NCI-H82 (cell line): ENCODE data around the gene MTOR.
"Not testable (repeated sequence)": the region's sequence is repeated elsewhere in the genome, so short reads cannot be mapped to it uniquely, and the experiment has no call there.

Experiments used
- DNase-seq: peaks from one replicate; lab custom pipeline; 2025; lab: John Stamatoyannopoulos, UW

MTOR gene

DNA sequence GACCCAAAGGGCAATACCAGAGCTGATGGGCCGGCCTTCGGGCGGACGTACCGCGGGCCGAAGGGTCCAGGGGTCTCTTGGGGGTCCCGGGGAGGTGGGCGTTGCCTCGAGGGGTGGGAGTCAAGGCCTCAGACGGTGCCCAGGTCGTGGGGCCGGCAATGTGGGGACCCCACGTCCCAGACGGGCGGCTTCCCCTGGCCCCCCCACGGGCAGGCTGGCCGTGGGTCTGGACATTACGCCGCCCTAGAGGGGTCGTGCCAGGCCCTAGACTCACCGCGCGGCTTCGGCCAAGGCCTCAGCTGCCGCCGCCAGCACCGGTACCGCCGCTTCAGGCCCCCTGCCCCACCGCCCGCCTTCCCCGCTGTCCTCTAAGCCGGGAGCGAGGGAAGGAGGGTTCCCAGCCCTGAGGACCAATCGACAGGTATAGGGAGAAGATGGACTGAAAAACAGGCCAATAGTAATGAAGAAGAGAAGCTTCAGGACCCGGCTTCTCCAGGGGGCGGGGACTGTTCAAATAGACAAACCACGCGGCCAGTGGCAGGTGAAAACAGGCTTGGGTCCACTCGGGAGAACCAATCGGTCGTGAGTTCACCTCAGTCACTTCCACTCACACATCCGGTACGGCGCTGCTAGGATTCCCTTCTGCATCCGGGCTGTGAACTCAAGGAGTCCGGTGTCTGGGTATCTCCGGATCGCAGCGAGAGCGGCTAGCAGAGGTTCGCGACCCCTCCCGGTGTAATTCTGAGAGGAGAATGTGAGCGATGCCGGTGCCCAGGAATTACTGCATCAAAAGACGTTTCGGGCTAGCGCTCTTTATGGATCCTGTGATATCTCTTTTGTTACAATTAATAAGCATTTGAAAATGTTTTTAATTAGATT, at the start of gene MTOR:
Gene MTOR (minus strand): TSS at position 381 of the 879 bp plus-strand sequence. CDS start 3,142 bp downstream, outside the sequence.
- peak; percentile 100 for DNase-seq

DNA sequence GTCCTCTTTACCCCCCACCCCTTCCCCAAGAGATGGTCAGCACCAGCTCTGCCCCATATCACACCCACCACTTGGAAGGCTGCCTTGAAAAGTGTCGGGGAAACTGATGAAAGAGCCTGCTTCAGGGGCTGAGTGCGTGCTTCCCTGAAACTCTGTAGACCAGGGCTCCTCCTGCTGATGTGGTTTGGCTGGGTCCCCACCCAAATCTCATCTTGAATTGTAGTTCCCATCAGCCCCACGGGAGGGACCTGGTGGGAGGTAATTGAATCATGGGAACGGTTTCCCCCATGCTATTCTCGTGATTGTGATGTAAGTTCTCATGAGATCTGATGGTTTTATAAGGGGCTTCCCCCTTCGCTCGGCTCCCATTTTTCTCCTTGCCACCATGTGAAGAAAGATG, 47.0 kb upstream of the MTOR start:
- DNase-seq: no peak

DNA sequence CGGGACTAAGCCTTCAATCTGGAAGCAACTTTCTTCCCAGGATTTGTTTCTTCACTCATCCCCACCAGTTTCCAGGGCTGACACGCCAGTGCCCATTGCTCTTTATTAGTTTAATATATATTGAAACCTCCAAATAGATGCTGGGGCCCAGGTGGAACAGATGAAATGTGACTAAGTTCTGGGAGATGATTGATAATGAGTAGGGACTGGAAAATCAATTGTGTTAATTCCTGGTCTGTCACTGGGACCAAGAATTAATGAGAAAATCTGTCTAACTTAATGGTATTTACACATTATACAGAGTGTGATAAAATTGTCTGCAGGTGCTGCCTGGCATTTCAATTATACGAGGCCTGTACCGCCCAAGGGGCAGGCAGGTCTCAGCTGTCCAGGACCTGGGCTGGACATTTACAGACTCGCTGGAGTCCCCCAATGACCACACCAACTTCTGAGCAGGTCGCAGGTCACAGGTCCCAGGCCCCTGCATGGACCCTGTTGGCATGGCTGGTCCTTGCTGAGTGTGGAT, 46.4 kb upstream of the MTOR start:
- no peak for DNase-seq

DNA sequence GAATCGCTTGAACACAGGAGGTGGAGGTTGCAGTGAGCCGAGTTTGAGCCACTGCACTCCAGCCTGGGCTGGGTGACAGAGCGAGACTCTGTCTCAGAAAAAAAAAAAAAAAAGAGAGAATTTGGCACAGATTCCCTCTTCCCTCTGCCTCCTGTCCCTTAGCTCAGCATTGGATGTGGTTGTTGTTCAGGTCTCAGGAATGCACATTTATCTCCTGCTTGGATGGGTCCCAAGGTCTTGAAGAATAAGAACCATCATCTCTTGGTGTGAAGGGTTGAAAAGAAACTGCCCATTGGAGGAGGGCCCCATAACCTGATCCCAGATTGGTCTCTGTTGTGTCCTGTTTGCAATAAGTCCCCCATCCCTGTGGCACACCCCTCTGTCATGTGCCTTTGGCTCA, 45.5 kb upstream of the MTOR start:
- DNase-seq: no peak

DNA sequence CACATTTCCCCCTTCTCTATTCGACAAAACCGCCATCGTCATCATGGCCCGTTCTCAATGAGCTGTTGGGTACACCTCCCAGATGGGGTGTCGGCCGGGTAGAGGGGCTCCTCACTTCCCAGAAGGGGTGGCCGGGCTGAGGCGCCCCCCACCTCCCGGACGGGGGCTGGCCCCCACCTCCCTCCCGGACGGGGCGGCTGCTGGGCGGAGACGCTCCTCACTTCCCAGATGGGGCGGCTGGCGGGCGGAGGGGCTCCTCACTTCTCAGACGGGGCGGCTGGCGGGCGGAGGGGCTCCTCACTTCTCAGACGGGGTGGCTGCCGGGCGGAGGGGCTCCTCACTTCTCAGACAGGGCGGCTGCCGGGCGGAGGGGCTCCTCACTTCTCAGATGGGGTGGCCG, 43.2 kb upstream of the MTOR start:
- not testable (repeated sequence) for DNase-seq

DNA sequence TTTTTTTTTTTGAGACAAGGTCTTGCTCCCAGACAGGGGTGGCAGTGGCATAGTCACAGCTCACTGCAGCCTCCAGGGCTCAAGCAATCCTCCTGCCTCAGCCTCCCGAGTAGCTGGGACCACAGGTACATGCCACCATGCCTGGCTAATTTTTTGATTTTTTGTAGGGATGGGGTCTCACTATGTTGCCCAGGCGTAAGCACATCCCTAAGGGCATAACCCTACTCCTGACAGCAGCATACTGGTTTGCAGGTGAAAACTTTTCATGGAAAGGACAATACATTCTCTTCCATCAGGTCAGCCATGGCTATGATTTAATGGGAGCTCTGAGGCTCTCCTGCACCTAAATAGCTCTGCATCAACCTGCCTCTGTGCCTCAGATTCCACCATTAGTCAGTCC, 40.0 kb upstream of the MTOR start:
- no peak for DNase-seq

DNA sequence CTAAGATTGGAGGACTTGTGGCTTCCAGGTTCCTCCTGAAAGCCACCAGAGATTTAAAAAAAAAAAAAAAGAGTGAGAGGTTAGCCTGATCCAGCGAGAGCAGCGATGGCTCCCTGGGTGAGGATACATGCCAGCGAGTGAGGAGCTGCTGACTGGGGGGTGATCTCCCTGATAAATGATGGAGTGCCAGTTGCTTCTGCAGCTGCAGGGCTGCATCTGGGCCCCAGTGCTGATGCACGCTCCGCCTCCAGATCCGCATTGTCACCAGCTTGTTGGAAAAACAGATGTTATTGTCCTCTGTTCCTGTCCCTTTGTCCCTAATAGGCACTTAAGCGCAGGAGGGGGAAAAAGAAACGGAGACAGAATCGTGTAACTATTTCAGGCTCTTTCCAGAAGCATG, 39.2 kb upstream of the MTOR start:
- peak; percentile 60 for DNase-seq

DNA sequence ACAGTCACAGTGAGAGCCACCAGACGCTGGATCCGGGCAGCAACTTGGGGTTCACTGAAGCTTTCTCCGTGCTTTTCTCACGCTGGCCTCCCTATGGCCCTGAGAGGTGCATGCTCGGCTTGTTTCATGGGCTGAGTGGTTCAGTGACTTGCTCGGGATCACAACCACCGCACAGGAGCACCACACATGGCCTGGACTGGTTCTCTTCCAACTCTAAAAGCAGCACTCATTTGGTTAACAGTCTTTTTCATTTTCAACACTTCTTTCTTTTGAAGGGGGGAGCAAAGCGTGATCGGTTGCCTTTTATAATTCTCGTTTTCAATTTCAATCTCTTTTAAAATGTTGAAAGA, 36.8 kb upstream of the MTOR start:
- DNase-seq: no peak

DNA sequence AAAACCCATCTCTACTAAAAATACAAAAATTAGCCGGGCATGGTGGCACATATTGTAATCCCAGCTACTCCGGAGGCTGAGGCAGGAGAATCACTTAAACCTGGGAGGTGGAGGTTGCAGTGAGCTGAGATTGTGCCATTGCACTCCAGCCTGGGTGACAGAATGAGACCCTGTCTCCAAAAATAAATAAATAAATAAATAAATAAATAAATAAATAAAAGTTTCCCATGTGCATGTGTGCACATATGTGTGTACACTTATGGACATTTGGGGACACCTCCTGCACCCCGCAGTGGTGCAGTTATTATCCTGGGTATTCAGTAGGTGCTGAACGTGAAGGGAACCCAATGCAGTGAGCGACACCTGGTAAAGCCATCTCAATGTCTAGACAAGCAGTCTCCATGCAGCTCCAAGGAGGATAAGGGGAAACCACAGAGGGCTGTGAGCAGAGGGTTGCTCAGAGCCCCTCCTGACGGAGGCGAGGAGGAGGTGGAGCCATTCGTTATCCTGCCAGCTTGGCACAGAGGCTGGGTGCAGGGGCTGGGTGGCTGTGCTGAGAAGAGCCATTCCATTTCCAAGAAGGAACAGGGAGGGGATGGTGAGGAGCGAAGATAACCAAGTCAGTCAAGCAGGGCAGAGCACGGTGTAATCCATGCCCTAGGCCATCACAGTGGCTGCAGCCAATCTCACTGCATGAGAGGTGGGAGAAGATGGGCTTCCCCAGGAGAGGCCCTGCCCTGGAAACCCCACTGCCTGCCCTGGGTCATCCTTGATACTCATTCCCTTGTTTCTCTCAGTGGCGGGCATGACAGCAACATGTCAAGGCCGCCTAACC, 36.3 kb upstream of the MTOR start:
- DNase-seq: no peak

DNA sequence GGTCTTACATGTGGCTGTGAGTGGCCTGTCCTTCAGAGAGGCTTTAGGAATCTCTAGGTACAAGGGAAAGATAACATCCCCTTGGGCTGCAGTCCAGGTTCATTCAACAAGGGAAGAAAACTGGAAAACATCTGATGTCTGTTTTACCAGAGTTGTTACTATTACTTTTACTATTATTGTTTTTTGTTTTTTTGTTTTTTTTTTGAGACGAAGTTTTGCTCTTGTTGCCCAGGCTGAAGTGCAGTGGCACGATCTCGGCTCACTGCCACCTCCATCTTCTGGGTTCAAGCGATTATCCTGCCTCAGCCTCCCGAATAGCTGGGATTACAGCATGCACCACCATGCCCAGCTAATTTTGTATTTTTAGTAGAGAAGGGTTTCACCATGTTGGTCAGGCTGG, 35.4 kb upstream of the MTOR start:
- not testable (repeated sequence) for DNase-seq

DNA sequence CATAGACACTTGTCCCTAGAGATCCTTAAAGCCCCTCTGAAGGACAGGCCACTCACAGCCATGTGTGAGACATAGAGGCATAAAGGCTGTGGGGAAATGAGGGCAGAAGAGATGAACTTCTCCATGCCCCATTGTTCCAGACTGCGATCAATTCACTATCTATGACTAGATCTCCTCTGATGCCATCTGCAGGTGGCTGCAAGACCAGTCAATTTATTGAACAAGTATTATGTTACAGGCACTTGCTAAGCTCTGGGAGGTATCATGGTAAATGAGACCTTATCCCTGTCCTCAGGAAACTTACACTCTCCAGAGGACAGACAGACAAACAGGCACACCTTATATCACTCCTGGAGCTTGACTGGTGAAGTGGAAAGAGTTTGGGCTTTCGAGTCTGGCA, 33.6 kb upstream of the MTOR start:
- no peak for DNase-seq

DNA sequence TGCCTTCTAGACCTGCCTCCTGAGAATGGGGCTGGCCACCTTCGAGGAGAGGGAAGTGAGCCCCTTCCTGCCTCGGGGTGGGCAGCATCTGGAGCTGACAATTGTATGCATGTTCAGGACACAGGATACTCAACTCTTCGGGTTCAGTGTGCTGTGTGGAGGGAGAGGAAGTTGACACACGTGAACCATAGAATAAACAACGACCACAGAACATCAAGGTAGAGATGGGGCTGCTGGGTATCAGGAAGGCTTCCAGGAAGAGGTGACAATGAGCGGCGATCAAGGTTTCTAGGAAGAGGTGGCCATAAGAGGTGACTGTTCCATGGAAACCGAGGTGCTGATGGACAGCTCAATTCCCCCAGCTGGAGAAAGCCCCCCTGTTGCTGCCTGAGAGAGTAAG, 32.6 kb upstream of the MTOR start:
- no peak for DNase-seq

DNA sequence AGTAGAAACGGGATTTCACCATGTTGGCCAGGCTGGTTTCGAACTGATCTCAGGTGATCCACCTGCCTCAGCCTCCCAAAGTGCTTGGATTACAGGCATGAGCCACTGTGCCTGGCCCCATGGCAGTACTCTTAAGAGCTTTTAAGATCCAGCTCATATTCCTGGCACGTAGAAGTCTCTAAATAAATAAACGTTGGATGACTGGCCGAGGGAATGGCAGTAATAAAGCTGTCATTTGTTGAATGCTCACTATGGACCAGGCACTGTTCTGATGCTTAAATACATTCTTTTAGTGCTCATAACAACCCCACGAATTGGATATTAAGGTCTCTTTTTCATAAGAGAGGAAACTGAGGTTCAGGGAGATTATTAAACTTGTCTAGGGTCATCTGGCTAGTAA, 31.5 kb upstream of the MTOR start:
- no peak for DNase-seq

DNA sequence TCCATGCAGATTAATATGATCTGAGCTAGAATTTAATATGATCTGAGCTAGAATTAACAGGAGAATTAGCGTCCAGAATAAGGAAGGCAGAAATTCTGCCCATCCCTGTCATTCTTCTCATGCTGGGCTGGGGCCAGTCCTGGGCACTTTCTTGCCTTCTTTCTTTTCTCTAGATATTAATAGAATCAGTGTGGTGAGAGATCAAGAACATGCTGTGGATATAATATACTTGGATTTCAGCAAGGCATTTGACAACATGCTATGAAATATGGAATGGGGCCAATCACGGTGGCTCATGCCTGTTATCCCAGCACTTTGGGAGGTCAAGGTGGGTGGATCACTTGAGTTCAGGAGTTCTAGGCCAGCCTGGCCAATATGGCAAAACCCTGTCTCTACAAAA, 28.7 kb upstream of the MTOR start:
- DNase-seq: no peak

DNA sequence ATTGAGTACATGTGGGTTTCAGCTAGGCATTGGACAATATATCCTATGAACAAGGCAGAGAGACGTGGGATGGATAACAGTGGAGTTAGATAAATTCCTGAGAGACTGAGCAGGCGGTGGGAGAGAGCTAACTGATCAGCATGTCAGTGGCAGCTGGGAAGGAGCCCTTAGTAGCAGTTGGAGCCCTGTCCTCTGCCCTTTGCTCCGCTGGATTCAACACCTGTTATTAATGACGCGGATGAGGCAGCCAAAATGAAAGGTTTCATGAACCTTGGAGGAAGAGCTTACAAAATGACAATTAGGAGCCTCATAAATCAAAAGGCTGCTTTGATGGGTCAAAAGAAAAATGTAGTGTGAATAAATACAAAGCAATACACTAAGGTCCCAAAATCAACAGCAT, 26.7 kb upstream of the MTOR start:
- DNase-seq: no peak

DNA sequence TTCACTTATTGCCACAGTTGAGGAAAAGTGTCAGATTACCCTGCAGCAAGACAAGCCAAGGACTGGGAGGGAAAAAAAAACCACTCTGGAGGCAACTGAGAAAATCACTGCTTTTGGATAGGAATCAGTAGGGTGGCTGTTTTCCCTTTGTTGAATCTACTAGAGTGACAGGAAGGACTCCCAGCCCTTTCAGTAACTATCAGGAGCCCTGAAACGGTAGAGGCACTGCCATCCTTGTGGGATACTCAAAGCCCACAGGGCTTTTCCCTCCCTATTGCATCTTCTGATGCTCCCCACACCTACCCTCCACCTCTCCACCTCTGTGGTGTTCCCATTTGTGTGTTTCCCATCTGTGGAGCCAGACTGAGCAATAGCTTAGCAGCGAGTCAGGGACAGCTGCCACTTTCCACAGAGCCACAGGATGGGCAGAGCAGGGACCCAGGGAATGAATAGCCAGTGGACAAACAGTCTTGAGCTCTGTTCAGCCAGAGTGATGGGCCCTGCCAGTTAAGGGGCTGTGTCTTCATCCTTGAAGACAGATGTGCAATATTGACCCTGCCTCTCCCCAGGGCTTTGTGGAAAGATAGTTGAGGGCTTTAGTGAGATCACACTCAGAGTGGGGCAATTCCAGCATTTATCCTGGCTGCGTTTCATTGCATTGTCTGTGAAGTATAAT, 24.5 kb upstream of the MTOR start:
- no peak for DNase-seq

DNA sequence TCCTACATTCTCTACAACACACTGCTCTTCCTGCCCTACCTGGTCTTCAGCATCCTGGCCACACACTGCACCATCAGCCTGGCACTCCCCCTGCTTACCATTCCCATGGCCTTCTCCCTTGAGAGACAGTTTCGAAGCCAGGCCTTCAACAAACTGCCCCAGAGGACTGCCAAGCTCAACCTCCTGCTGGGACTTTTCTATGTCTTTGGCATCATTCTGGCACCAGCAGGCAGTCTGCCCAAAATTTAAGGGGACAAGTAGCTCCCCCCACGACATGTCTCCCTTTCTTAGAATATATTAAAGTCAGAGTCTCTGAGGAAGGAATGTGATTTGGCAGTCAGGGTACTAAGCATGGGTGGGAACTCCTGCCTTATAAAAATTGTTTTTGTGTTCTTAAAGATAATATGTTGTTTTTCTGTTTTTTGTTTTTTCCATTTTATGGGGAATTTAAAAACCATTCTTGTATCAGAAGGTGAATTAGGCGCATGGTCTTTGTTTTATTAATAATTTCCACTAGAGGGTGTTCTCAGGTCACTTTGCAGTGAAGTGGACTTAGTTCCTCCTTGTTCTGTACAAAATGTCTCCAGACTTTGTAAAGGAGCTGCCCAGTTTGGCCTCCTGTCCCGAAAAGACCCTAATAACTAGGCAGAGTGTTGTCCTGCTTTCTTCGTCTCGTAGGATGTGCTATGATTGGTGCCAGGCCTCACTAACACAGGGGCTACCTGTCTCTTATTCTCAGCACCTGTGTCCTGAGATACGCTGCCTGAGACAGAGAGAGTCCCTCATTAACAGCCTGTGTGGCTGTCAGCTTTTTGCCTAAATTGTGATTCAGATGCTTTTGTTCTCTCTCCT, 23.8 kb upstream of the MTOR start:
- DNase-seq: peak; percentile 49

DNA sequence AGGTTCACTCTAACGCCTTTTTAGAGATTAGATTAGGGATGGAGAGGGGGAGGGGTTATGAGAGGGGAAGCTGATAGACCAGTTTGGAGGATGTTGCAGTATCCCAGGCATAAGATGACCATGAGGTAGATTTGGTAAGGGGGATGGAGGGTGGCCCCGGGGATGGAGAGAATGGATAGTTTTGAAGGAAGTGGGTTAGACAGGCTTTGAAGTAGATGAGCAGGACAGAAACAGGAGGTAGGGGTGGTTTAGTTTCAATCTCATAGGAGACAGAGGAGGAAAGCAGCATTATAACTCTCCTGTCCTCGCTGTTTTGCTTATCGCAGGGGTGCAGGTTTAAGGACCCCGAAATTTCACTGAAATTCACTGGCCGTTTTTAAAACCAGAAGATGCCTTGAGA, 22.4 kb upstream of the MTOR start:
- DNase-seq: no peak

DNA sequence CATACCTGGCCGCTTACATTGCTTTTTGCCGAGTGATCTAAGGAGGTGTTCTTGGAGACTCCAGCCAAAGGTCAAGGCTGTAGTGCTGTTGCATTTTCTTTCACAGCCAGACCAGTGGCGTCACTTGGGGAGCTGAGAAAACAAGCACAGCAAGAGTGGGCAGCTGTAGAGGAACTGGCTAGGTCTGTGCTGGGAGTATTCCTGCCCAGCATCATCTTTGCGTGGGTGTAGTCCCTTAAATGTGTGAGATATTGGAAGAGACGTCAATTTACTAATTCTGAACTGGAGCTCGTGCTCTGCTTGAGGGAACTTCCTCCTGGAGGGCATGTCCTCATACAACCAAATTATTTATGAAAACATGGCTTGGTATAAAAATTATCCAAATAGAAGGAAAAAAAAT, 20.8 kb upstream of the MTOR start:
- DNase-seq: no peak

DNA sequence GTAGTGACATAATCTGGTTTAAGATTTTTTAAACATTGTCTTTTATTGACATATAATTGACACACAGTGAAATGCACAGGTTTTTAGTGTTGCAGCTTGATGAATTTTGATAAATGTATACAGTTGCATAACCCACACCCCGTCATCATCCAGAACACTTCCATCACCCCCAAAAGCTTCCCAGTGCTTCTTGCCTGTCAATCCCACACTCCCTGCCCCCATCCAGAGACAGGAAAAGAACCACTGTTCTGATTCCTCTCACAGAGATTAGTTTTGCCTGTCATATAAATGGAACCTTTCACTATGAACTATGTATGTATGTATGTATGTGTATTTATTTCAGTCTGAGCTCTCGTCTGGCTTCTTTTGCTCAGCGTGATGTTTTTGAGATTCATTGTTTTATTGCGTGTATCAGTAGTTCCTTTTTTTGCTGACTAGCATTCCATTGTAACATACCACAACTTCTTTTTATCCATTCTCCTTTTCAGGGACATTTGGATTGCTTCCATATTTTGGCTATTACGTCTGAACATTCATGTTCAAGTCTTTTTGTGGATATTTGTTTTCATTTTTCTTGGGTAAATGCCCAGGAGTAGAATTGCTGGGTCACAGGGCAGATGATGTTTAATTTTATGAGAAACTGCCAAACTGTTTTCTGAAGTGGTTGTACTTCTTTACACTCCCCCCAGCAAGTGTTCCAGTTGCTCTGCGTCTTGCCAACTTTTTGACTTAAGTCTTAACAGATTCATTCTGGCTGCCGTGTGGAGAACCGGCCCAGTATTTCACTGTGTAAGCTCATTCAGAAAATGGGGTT, 19.4 kb upstream of the MTOR start:
- no peak for DNase-seq
